Right ventricle myocardium superior (tissue), 1 donor: ENCODE measurements around the gene ZNF202. TPM values are rescaled to one million over a fixed set of nuclear protein-coding genes. Genes with fewer than 3 reads are reported as not detected.

Source experiments
- ATAC-seq: fragments of 200-7000 bp; cut with Tn5 transposase; one replicate; pipeline ENCODE4 v1.9.1; 2020; ENCODE audit warnings: mild to moderate bottlenecking; ENCODE audit not compliant: poor library complexity
- DNase-seq: peaks from one replicate; pipeline ENCODE4 v3.0.0-alpha.2; 2020
- intact Hi-C: fragments of 100-400 bp; cut with DNase I; formaldehyde crosslinking; loops from one replicate; pipeline ENCODE4 v1.11.2; 2022
- total RNA-seq: library from RNA; stranded (reverse); fragmentation: NEBNext Ultra II Directional; extraction: Animal tissue kit (Norgen Biotek cat#: 25700); gene quantifications from one replicate; pipeline ENCODE4 v1.2.1, GENCODE V29; 2021
- donor health status: DM: no; HTN: yes; CAD: no; lungs with severe emphysema.

ZNF202 gene
- total RNA-seq, 1 donor from 2014 or later: 4.4 TPM

DNA sequence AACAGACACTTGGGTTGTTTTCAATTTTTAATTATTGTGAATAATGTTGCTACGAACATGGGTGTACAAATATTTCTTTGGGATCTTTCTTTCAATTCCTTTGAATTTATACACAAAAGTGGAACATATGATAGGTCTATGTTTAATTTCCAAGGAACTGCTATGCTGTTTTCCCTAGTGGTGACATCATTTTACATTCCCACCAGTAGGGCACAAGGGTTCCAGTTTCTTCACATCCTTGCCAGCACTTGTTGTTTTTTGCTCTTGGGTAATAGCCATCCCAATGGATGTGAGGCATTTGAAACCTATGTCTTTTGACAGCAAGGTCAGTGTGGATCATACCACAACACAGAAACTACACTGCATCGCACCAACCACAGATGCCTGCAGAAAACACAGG lies 45.3 kb downstream of the ZNF202 start:
- intact Hi-C loops: no loop called here
- DNase-seq (no peak), ATAC-seq (no peak)

DNA sequence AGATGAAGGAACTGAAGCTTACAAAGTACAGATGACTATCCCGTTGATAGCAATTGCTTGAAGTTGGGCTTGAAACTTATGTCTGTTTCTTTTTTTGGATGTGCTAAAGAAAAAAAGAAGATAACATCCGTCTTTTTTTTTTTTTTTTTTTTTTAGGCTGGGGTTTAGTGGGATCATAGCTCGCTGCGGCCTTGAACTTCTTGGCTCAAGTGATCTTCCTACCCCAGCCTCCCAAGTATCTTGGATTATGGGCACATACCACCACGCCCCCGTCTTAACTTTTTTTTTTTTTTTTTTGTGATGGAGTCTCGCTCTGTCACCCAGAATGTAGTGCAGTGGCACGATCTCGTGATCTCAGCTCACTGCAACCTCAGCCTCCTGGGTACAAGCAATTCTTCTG lies 46.2 kb downstream of the ZNF202 start:
- intact Hi-C loops: no loop called here
- DNase-seq (no peak), ATAC-seq (no peak)

DNA sequence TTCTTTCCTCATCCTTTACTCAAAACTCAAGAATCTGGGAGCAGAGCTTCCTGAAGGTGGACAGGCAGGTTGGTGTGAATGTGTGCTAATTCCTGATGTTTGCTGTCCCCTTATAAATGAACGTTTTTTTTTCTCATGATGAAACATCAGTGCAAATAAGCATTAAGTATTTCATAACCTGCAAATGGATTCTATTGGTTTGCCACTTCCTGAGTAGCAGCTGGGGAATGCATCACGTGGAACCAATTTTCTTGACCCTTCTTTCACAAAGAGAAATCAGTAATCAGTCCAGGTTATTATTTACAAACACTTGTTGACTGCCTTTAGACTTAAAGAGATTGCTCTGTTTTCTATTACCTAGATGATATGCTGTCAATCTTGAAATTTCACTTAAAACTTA lies 46.9 kb downstream of the ZNF202 start:
- ATAC-seq (no peak), DNase-seq (no peak)
- intact Hi-C loops: no loop called here

DNA sequence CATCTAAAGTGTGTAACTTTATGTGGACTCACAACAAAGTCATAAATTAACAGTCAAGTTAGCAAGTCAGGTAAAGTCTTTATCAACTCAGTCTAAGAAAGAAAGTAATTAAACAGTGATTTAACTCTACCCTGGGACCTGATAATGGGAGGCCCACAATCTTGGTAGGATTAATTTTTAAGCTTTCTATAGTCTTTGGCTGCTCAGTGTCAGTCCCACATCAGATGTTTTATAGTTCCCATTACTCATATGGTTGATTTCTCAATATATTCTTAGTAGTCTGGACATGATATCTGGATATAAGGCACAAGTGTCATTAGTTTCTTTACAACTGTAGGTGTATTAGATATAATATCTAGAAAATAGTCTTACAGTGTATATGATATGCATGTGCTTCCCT lies 48.5 kb downstream of the ZNF202 start:
- DNase-seq: no peak
- intact Hi-C loops: no loop called here
- ATAC-seq: no peak

DNA sequence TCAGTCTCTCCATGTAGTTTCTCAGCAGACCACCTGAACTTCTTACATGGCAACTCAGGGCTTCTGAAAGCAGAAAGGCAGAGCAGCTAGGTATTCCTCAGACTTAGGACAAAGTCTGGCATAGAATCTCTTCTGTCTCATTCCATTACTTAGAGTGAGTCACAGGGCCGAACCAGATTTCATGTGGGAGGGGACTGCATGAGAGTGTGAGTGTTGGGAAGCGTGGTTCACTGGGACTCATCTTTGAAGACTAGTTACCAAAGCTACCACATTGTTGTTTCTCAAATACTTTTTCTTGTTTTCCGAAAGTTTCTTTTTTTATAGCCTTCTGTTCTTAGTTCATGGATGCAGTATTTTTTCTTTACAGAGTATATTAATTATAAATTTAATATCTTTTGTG lies 51.0 kb downstream of the ZNF202 start:
- no peak for DNase-seq
- intact Hi-C loops: no loop called here
- no peak for ATAC-seq

DNA sequence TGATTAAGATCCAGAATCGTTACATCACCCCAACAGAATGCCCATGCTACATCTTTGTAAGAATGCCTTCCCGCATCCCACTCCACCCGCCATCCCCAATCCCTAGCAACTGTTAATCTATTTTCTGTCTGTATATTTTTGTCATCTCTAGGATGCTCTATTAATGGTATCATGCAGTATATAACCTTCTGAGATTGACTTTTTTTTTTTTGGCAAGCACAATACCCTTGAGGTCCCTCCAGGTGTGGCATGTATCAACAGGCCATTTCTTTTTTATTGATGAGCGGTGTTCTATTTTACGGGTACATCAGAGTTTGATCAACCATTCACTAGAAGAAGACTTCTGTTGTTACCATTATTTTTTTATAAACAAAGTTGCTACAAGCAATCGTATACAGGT lies 56.9 kb downstream of the ZNF202 start:
- DNase-seq (no peak), ATAC-seq (no peak)
- intact Hi-C loops: no loop called here

DNA sequence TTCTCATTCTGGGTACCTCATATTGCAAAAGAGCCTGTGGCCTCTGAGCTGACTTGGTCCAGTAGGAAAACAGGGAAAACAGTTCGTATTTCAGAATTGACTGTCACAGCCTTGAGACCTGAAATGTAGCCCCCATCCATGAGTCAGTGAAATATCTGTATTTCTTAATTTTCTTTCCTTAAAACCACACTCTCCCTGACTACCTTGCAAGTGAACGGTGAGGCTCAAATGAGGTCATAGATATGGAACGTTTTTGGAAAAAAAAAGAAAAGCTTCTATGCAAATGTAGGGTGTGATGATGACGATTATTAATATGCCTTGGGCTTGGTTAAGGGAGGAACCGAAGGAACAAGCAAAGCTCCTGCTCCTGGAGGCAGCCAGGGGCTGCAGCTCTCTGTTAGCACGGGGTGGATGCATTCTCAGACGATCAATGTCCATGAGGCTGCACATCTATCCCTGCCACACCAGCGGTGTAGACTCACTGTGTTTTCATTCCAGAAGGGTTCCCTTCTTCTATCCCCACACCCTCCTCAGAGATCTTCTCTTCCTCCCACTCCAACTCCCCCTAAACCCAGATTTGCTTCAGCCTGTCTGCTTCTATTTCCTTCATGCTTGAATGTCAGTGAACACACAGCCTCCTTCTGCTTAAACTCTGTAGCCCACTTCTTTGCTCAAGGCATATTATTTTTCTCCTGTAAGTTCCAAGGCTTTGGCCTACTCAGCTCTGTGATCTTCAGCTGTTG lies 57.9 kb downstream of the ZNF202 start:
- DNase-seq (no peak), ATAC-seq (no peak)
- intact Hi-C loops: no loop called here

DNA sequence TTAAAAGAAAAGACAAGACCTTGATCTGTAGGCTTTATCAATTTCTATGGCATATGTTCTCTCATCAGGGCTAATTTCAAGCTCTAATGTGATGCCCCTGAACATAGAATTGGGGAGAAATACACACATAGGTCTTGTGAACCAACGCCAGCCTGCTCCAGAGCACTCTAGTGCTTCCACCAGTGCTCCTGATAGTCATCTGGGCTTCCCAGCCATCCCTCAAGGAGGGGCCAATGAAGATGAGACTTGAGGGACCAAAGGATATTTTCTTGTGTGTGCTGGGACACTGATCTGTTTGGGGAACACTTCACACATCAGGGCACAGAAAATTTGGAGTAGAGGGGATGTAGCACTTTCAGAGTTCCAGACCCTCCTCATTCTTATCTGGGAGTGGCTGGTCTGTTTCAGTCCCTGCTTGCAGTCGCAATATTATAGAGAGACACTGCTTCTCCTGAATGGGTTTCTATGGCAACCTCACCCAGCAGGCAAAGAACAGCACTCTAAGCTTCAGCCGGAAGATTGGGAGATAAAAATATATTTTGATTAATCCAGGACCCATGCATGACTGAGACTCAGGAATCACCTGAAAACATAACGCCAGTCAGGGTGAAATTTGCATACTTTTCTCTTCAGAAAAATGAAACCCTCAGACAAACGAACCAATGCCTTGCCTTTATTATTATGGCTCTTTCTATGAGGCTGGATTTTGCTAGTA lies 58.6 kb downstream of the ZNF202 start:
- ATAC-seq (no peak), DNase-seq (no peak)
- intact Hi-C loops: no loop called here

DNA sequence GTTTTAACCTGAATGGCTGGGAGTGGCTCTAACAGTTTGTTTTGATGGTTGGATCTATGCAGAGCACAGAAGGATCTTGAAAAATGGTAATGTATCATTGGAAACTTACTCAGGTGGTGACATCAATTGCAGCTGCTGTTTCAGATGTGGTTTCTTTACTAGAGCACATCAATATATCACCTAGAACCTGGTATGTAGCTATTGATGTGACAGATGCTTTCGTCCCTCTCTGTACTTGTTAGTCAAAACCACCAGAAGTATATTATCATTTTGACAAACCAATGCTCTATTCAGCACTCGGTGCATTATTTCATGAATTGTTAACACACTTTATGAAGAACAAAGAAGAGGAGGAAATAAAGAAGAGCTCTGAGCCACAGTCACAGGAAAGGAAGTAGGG lies 60.4 kb downstream of the ZNF202 start:
- DNase-seq (no peak), ATAC-seq (no peak)
- intact Hi-C loops: no loop called here

DNA sequence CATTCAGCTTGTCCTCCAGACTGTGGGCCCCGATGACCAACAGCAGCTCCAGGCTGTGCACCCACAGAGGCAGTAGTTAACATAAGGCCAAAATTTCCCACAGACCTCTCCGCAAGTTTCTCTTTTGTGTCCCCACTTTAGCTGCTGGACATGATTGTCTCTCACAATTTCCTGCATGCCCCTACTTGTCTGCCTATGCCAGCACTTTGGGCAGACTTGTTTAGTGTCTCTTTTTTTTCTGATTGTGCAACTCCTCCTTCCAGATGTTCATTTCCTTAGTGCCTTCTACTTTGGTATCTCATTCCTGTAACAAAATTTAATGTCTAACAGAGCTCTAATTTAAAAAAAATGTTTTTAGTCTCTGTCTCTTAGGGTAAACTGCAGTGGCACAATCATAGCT lies 63.2 kb downstream of the ZNF202 start:
- intact Hi-C loops: no loop called here
- DNase-seq (no peak), ATAC-seq (no peak)

DNA sequence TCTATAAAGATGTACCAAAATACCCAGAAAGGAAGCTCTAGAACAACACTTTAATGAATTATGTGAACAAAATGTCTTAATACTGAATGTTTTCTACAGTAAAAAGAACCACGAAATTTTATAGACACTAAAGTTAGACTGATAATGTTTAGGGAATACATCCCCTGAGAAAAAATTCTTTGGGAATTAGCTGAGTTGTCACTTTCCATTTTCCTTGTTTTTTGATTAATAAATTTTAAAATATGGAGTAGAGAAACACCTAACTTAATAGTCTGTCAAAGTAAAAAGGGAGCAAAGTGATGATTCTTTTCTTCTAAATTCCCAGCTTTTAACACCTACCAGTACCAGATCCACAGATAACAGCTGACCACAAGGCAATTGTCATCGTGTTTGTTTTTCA lies 64.0 kb downstream of the ZNF202 start:
- DNase-seq (no peak), ATAC-seq (no peak)
- intact Hi-C loops: no loop called here

DNA sequence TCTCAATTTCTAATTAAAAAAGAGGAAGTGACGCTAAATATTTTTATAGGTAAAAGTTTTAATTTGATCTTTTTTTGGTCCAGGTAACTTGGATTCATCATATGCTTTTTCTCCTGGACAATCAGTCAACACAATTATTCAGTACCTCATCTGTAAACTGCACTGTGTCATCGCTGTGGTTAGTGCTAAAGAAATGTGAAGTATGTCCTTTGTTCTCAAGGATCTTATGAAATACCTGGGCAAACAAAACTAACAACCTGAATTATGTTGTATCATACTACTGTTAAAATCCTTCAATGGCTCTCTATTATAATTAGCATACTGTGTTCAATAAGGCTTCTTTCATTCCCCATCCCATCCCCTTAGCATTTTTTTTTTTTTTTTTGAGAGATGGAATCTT lies 67.2 kb downstream of the ZNF202 start:
- no peak for DNase-seq
- ATAC-seq: no peak
- intact Hi-C loops: no loop called here

Other genes starting within 250 kb of the ZNF202 start
- 0.56 TPM for gene SCN3B, start 87.0 kb downstream of the ZNF202 start, total RNA-seq
- not detected for gene OR6X1, start 12.9 kb upstream of the ZNF202 start, total RNA-seq
- gene OR6M1, start 64.7 kb upstream of the ZNF202 start, total RNA-seq: not detected
- gene TMEM225, start 144.0 kb upstream of the ZNF202 start, total RNA-seq: not detected
- not detected for gene OR8D4, start 160.5 kb upstream of the ZNF202 start, total RNA-seq
- not detected for gene OR4D5, start 198.0 kb upstream of the ZNF202 start, total RNA-seq
- gene OR6T1, start 202.2 kb upstream of the ZNF202 start, total RNA-seq: not detected
- not detected for gene OR10S1, start 236.1 kb upstream of the ZNF202 start, total RNA-seq